ENCODE results near the gene PTTG1IP. TPM values are rescaled to one million over a fixed set of nuclear protein-coding genes. Genes with fewer than 3 reads are reported as not detected.

The PTTG1IP gene
- total RNA-seq, 1 donor from 2014 or later = 88.6 TPM

DNA sequence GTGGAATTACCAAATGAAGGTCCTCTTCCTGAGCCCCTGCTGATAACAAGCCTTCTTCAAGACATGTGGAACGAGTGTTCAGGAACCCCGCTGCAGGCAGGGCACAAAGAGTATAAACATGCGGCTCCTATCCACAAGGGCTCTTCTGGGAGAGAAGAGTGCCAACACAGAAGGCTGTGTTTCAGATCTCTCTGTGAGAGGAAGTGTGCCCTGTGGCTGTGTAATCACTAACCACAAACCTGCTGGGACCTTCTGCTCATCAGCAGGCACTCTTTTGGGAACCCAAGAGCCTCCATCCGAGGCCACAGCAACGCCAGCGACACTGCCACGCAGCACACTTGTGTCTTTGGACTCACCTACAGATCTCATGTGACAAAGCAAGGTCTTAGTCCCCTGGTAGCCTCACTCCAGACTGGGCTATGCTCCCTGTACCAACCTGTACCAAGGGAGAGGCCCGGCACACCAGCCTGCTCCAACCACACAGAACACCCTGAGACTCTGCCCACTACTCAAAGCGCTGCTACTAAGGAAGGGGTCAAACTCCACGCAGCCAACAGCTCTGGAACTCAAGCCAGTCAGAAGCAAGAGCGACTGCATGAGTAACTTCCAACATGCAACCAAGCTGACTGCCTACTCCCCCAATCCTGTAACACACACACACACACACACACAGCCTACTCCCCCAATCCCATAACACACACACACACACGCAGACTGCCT, 7.8 kb downstream of the PTTG1IP start:
- DNase-seq = no peak

DNA sequence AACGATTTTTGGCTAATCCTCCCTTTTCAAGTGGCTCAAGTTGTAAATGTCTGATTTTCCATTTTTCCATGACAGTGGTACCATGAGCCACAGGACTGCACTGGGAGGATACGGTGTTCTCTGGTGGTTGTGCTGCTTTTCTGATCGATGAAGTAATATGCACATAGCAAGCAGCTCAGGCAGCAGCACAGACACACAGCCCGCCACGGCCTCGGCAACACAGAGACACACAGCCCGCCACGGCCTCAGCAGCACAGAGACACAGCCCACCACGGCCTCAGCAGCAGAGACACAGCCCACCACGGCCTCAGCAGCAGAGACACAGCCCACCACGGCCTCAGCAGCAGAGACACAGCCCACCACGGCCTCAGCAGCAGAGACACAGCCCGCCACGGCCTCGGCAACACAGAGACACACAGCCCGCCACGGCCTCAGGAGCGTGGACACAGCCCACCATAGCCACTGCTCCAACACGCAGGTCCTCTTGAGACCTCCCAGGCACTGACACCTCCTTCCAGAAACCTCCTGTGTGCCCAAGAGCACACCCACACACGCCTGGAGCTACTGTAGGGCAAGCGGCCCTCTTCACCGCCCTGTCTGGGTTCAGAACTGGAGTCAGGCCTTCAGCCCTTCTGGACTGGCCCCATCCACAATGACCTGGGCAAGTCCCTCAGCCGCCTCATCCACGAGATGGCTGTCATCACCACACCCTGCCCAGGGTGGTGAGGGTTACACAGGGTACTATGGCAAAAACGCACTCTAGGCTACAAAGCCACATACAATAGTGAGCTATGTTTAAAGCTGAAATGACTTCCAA, 10.4 kb downstream of the PTTG1IP start:
- no peak for DNase-seq

GRCh38 chr21:44858791-44859190, 14.7 kb downstream of the PTTG1IP start:
- DNase-seq = no peak

GRCh38 chr21:44858291-44858690, 15.2 kb downstream of the PTTG1IP start:
- DNase-seq = no peak

- DNase-seq = no peak
These were observed 16.2 kb downstream of the PTTG1IP start for GRCh38 chr21:44857127-44857892.

- DNase-seq = no peak
These were observed 17.4 kb downstream of the PTTG1IP start for GRCh38 chr21:44856131-44856530.

- no peak for DNase-seq
These were observed 17.9 kb downstream of the PTTG1IP start for GRCh38 chr21:44855572-44855971.

DNA sequence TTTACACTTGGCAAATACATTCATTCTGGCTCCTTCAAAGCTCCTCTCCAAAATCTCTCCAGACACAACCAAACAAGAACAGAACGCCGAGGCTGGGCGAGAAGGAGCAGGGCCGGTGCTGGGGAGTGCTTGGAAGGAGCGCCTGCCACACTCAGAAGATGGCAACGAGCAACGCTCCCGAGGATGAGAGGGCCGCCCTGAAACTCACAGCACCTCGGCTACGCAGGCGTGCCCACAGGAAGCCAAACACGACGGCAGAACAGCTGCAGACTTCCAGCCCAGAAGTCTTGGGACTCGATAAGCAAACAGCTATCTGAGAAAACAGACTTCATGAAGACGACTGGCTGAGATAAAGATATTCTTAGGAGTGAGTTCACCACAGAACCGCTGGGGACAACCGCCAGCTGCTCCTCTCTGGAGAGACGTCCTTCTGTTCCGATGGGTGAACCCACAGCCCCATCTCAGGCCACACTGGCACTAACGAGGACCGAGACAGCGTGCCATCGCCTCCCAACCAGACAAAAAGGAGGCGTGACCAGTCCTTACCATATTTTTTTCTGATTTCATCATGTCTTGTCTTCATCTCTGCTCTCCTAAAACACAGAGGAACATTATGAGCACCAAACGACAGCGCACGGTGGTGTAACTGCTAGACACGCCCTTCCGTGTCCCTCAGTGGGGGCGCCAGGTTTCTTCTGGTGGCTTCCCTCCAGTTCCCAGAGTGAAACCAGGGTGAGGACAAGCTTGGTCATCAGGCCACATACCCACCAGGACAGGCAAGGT, 18.6 kb downstream of the PTTG1IP start:
- no peak for DNase-seq

DNA sequence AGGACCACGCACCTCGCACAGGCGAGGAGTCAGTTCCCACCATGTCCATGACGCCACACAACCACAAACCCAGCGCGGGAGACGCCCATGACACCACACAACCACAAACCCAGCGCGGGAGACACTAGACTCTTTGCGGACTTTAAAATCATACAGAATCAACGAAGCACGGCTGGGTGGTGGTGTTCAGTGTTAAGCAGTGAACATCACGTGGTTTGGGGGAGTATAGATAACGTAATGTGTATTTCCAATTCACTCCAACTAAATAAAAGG, 19.2 kb downstream of the PTTG1IP start:
- no peak for DNase-seq

DNA sequence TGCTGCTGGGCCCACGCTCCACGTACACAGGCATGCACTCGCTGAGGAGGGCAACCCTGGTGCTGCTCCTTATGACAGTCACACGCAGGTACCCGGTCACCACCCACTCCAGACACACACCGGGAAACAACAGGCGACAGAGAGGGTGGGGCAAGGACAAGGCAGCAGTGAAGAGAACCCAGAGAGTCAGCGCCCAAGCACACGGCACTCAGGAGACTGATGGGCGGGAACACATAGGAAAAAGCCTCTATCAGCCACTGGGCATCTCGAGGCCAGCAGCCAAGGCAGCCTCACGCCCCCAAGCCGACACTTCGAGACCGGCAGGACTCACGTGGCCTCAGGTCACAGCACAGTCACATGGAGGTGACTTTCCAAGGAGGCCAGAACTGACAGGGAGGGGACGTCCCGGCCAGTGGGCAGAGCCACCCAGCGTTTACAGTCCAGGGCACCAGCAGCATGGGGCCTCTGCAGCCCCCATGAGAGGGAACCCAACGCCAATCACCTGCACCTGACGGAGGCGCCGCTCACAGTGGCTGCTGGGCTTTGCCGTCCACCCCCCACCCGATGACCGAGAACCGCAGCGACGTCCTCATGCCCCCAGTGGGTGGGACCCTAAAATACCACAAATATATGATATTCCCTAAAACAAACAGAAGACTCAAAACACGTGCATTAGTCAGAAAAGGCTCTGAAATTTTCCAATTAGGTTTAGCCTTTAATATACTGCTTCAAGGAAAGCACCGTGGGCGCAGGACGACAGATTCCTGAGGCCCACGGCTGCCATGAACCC, 19.7 kb downstream of the PTTG1IP start:
- no peak for DNase-seq

- no peak for DNase-seq
These were observed 22.4 kb downstream of the PTTG1IP start for GRCh38 chr21:44850905-44851657.

DNA sequence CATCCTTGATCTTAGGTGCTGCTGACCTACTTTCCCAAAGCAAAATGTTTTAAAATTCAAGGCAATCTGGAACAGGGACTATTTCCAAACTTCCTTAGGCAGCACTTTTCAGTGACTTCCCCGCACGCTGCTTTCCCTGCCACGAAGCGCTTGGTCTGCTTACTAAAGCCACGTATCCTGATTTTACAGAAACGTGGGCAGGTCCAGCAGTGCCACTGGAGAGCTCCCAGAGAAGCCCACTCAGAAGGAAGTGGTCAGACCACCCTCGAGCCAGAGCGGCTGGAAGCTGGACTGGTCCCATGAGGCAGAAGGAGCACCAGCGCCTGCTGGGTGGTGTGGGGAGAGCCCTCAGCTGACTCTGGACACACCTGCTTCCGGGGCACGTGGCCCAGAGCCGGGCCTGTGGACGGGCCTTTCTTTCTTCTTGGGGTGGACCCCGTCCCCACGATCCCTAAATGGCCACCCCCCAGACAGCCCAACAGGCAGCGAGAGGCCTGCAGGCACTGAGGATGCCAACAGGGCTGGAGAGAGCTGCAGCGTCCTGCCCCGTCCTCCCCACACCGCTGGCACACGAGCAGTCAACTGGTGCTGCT, 23.2 kb downstream of the PTTG1IP start:
- no peak for DNase-seq

DNA sequence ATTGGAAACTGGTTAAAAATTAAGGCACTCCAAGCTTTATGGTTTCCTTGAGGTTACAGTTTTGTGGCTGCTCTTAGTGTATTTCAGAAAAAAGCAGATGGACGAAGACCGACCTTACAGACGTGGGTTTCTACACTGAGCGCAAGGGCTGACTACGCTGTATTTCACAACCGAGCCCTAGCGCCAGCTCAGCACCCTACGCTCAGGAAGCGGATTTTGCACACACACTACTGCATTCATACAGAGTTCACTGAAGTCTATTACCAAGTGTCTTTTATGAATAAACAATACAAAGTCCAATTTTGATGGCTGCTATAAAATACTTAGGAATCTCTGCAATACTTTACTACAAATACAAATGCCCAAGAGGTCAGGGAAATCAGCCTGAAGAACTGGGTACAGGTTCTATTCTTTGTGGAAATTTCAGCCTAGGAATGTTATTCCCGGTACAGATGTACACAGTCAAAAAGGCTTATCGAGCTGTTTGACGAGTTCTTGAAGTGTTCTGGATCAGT, 23.8 kb downstream of the PTTG1IP start:
- no peak for DNase-seq

GRCh38 chr21:44848821-44849521, 24.5 kb downstream of the PTTG1IP start:
- DNase-seq = no peak

- DNase-seq = no peak
These were observed 26.0 kb downstream of the PTTG1IP start for GRCh38 chr21:44847261-44848056.

DNA sequence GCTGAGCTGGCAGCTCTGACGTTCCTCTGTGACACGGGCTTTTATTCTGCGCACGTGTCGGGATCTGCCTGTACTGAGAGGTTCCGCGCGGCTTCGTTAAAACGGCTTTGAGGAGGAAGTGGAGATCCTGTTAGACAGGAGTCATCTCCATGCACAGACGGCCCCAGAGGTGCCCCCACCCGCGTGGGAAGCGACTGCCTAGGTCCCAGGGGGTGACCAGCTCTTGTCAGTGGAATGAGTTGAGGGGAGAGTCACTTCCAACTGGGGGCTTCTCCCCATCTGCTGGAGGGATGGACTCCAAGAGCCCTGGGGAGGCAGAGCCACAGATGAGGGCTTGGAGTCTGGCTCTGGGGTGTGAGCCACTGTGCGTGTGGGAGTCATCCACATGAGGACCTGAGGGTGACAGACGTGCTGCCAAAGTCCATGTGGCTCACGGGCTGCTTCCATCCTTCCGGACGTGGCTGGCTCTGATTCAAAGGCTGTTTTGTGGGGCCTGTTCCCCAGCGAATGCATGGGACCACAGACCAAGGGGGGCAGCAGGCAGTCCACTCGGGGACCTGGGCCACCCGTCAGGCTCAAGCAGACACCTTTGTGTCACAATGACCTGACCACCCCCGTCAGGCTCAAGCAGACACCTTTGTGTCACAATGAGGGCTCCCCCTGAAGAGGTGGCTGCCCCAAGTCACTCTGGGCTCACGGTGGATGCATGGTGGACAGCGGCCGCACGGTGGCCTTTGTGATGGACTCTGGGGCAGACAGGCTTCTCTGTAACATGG, 26.8 kb downstream of the PTTG1IP start:
- DNase-seq = no peak

DNA sequence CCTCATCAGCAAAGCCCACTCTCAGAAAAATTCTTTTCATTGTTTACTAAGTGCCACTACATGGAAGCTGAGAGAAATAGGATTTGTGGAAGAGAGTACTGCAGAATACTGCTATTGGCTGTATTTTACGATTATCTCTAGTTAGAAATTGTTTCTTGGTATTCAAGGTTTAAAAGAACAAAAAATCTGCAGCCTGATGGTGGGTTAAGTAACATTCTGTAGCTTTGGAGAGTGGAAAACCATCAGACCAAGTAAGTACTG, 27.3 kb downstream of the PTTG1IP start:
- DNase-seq = no peak

Data from skin of body (tissue), 2 donors.